Stimulated activated effector memory CD8-positive, alpha-beta T cell treated with anti-CD3 and anti-CD28 coated beads, Interleukin-12 subunit alpha, Interleukin-12 subunit beta, amount 100 ng/mL, for 72 hours (primary cell): ENCODE measurements around the gene PYGB.

ENCODE experiments used
- ATAC-seq: fragments of 150-1000 bp; cut with Tn5 transposase; 2 replicates; pipeline ENCODE4 v1.10.0; 2021
- DNase-seq, 2 donors: peaks; one replicate each; pipeline ENCODE4 v3.0.0; 2021 to 2022; ENCODE audit warnings: low spot score in 2 of 2
- H3K27ac Mint-ChIP-seq: one replicate; pipeline ENCODE4 v1.8.0; 2022; ENCODE audit warnings: mild to moderate bottlenecking, mixed read lengths
- H3K36me3 Mint-ChIP-seq: one replicate; pipeline ENCODE4 v1.8.0; 2022; ENCODE audit warnings: mild to moderate bottlenecking, mixed read lengths
- H3K4me1 Mint-ChIP-seq: one replicate; pipeline ENCODE4 v1.8.0; 2022; ENCODE audit warnings: mixed read lengths
- H3K4me3 Mint-ChIP-seq: one replicate; pipeline ENCODE4 v1.8.0; 2022; ENCODE audit warnings: mild to moderate bottlenecking, mixed read lengths
- H3K9me3 Mint-ChIP-seq: one replicate; pipeline ENCODE4 v1.8.0; 2022; ENCODE audit warnings: mixed read lengths

Gene PYGB

DNA sequence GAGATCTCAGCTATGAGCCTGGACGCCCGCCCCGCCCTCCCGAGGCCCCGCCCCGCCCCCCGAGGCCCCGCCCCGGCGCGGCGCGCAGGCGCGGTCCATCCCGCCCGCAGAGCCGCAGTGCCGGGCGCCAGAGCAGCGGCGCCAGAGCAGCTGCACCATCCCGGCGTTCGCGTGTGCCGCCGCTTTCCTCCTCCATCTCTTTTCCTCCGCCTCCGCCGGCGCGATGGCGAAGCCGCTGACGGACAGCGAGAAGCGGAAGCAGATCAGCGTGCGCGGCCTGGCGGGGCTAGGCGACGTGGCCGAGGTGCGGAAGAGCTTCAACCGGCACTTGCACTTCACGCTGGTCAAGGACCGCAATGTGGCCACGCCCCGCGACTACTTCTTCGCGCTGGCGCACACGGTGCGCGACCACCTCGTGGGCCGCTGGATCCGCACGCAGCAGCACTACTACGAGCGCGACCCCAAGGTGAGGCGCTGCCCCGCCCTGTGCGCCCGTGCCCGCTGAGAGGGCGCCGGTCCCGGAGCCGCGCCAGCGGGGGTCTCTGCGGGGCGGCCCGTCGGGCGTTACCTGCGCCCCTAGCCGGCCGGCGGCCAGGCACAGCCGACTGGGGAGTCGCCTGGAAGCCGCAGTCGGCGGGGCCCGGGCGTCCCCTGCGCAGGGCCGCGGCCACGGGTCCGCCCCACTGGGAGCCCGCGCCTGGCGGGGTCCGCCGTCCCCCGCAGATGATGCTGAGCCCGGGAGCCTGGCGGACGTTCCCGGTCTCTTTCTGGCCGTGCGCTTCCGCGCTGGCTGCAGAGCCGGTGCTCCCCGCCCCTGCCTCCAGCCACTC lies at the start of gene PYGB:
TSS of gene PYGB (plus strand) at position 130 of the 830 bp plus-strand sequence. CDS start at position 224, 94 bp downstream.
- Mint-ChIP-seq H3K4me1 (peaks cover 39% of the 10 kb centered on the region), H3K9me3 (no peaks in the 10 kb centered on the region), H3K27ac (peak within 1 kb of the TSS; percentile 78), H3K36me3 (no peaks in the 10 kb centered on the region), H3K4me3 (peak within 1 kb of the TSS; percentile 83)
- peak; percentile 83 for ATAC-seq
- peak; percentile 73 to 88 for DNase-seq

DNA sequence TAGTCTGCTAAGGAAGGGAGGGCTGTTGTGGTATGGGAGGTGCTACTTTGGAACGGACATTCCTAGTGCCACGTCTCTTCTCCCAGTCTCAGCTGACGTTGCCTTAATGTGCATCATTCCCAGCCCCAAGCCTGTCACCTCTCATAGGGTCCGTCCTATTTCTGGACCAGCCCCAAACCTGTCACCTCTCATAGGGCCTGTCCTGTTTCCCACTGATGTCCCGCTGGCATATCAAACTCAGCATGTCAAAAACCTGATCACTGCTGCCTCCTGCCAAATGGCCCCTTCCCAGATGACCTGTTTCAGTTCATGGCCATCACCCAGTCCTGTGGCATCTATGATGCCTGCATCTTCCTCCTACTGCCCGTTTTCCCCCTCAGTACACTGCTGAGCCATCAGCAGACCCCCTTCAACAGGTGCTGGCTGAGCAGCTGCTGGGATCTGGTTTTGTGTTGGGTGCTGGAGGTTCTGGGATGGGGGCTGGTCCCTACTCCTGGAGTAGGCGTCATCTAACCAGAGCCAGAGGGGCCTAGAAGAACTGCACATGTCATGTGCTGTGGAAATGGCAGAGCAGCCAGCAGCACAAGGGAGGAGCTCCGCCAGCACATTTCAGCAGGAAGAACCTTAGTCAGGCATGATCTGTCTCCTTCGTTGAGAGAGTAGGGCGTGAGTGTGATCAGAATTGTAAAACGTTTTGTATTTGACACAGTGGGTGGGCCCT lies 49.1 kb upstream of the PYGB start:
- ATAC-seq = no peak
- Mint-ChIP-seq H3K9me3 (no peaks in the 10 kb centered on the region), H3K4me3 (no peak overlapping the region), H3K27ac (peak overlapping the region; percentile 7), H3K36me3 (peaks cover 5% of the 10 kb centered on the region), H3K4me1 (peaks cover 60% of the 10 kb centered on the region)
- no peak for DNase-seq

GRCh38 chr20:25199473-25200260 lies 48.2 kb upstream of the PYGB start:
- ATAC-seq = no peak
- H3K27ac Mint-ChIP-seq = peak overlapping the region; percentile 7
- H3K4me3 Mint-ChIP-seq = no peak overlapping the region
- DNase-seq = no peak
- no peaks in the 10 kb centered on the region for H3K9me3 Mint-ChIP-seq
- H3K36me3 Mint-ChIP-seq = peaks cover 5% of the 10 kb centered on the region
- H3K4me1 Mint-ChIP-seq = peaks cover 68% of the 10 kb centered on the region

DNA sequence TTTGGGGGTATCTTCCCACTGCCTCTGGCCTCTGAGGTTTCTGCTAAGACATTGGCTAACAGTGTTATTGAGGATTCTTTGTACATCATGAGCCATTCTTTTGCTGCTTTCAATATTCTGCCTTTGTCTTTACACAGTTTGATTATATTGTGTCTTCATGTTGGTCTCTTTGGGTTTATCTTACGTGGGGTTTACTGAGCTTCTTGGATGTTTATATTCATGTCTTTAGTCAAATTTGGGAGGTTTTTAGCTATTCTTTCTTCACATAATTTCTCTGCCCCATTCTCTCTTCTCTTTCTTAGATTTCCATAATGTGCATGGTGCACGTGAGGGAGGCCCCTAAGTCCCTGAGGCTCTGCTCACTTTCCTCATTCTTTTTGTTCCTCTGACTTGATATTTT lies 44.8 kb upstream of the PYGB start:
- H3K4me3 Mint-ChIP-seq = no peak overlapping the region
- no peak overlapping the region for H3K27ac Mint-ChIP-seq
- DNase-seq (no peak), ATAC-seq (no peak)
- no peaks in the 10 kb centered on the region for H3K9me3 Mint-ChIP-seq
- H3K4me1 Mint-ChIP-seq = peaks cover 57% of the 10 kb centered on the region
- no peaks in the 10 kb centered on the region for H3K36me3 Mint-ChIP-seq

- peaks cover 54% of the 10 kb centered on the region for H3K4me1 Mint-ChIP-seq
- DNase-seq (no peak), ATAC-seq (no peak)
- no peak overlapping the region for H3K27ac Mint-ChIP-seq
- H3K36me3 Mint-ChIP-seq = no peaks in the 10 kb centered on the region
- H3K9me3 Mint-ChIP-seq = no peaks in the 10 kb centered on the region
- H3K4me3 Mint-ChIP-seq = no peak overlapping the region
Observed at GRCh38 chr20:25203871-25204320, 44.0 kb upstream of the PYGB start.

DNA sequence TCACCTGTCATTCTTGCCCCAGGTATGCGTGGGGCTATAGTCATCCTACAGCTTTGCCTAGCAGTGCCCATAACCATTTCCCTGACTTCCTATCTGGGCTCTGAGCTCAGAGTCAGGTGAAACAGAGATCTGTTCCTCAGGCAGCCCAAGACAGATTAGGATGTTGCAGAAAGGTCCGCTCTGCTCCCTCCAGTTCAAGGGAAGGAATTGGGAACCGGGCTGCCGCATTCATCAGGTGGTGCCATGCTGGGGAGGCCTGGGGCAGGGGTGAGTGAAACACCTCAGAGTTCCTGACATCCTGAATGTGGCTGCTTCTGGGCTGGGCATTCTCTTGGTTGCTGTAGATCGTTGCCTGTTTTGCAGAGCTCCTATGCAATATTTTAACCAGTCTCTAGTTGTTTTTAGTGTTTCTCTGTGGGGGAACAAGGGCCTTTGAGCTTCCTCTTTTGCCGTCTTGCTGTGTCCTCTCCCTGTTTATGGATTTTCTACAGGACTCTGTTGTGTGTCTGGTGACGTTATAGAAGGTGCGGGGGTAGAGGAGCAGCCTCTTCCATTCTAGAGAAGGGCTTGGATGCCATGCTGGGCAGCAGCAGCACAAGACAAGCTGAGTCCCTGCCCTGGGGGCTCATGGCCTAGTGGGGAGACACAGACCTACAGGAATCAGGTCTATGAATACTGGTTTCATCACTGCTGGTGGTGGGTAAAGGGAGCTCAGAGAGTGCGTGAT lies 43.2 kb upstream of the PYGB start:
- no peak overlapping the region for H3K4me3 Mint-ChIP-seq
- no peaks in the 10 kb centered on the region for H3K9me3 Mint-ChIP-seq
- peak overlapping the region; percentile 30 for H3K27ac Mint-ChIP-seq
- peaks cover 45% of the 10 kb centered on the region for H3K4me1 Mint-ChIP-seq
- ATAC-seq = no peak
- no peak for DNase-seq
- H3K36me3 Mint-ChIP-seq = peaks cover 3% of the 10 kb centered on the region

- Mint-ChIP-seq H3K27ac (peak overlapping the region; percentile 30), H3K9me3 (no peaks in the 10 kb centered on the region), H3K36me3 (peaks cover 10% of the 10 kb centered on the region), H3K4me3 (no peak overlapping the region), H3K4me1 (peaks cover 38% of the 10 kb centered on the region)
- no peak for DNase-seq
- no peak for ATAC-seq
Observed at GRCh38 chr20:25205277-25206062, 42.4 kb upstream of the PYGB start.

DNA sequence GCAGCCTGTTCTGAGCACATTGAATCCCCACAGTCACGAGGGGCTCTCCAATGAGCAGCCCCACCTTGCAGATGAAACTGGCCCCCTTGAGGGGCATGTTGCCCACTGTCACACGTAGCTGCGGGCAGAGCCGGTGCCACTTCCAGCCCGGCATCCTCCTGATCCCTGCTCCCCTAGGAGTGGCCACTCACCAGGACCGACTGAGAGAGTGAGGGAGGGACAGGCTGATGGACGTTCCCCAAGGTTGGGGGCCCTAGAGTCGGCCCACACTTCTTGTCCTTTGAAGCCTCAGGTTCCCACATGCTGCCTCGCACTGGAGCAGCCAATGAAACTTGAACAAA lies 41.9 kb upstream of the PYGB start:
- Mint-ChIP-seq H3K4me1 (peaks cover 32% of the 10 kb centered on the region), H3K4me3 (no peak overlapping the region), H3K9me3 (no peaks in the 10 kb centered on the region), H3K36me3 (peaks cover 14% of the 10 kb centered on the region), H3K27ac (peak overlapping the region; percentile 30)
- DNase-seq (no peak), ATAC-seq (no peak)

DNA sequence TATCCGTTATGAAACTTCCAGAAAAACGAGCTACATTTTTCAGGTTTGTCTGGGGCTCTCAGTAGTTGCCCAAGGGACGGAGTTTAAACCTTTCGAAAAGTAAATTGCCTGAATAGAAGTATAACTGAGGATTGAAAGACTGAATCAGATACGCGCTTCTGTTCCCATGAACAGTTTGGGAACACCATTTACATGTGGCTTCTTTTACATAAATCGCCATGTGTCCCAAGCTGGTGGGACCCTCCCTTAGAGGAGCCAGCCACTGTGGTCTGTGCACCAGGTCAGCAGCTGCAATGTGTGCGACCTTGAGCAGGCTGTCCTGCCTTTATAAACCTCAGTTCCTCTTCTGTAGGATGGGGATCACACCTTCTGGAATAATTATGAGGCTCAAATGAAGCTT lies 41.3 kb upstream of the PYGB start:
- Mint-ChIP-seq H3K9me3 (no peaks in the 10 kb centered on the region), H3K36me3 (peaks cover 19% of the 10 kb centered on the region), H3K4me3 (no peak overlapping the region), H3K27ac (no peak overlapping the region), H3K4me1 (peaks cover 27% of the 10 kb centered on the region)
- ATAC-seq (no peak), DNase-seq (no peak)

DNA sequence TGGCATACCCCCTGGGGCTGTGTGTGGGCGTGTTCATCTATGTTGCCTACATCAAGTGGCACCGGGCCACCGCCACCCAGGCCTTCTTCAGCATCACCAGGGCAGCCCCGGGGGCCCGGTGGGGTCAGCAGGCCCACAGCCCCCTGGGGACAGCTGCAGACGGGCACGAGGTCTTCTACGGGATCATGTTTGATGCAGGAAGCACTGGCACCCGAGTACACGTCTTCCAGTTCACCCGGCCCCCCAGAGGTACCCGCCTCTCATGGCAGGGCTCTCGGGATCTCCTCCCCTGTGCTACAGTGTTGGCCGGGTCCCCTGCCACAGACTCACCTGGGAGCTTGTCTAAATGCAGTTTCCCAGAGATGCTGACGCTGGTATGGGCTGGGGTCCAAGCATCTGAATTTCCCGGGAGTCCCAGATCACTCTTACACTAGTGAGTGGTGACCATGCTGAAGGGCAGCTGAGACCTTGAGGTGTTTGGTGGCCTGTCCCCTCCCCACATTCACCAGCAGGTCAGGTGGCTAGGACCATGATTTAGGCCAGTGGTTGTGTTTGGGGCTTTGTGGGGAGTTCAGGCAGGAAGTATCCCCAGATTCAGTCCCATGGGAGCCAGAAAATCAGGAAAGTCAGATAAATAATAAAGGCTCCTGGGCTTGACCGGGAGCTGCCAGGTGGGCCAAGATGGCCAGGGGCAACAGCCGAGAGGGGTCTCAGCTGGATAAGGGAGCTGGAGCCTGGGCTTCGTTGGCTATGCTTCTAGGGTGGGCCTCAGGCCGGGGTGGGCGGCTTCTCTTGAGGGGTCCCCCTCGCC lies 40.5 kb upstream of the PYGB start:
- DNase-seq (no peak), ATAC-seq (no peak)
- H3K27ac Mint-ChIP-seq = peak overlapping the region; percentile 63
- H3K9me3 Mint-ChIP-seq = no peaks in the 10 kb centered on the region
- no peak overlapping the region for H3K4me3 Mint-ChIP-seq
- peaks cover 27% of the 10 kb centered on the region for H3K36me3 Mint-ChIP-seq
- H3K4me1 Mint-ChIP-seq = peaks cover 27% of the 10 kb centered on the region

DNA sequence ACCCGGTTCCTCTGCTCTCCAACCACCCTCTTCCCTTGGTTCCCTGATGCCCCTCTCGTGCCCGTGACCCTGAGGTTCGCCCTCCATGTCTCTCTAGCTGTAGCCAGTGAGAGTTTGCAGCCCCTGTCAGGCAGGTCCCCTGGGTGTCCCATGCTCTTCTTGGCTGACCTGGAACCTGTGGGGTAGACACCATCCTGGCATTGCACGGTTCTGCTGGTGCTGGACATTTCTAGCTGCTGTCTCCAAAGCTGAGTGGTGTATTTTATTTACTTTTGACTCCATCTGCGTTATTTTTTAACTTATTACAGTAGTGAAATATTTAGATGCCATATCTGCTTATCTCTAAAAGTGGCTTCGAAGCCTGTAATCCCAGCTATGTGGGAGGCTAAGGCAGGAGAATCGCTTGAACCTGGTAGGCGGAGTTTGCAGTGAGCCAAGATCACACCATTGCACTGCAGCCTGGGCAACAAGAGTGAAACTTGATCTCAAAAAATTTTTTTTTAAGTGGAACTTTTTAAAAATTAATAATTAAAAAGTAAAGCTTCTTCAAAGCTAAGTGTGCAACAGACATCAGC lies 39.8 kb upstream of the PYGB start:
- Mint-ChIP-seq H3K36me3 (peaks cover 27% of the 10 kb centered on the region), H3K4me1 (peaks cover 27% of the 10 kb centered on the region), H3K27ac (no peak overlapping the region), H3K9me3 (no peaks in the 10 kb centered on the region), H3K4me3 (no peak overlapping the region)
- DNase-seq (no peak), ATAC-seq (no peak)

DNA sequence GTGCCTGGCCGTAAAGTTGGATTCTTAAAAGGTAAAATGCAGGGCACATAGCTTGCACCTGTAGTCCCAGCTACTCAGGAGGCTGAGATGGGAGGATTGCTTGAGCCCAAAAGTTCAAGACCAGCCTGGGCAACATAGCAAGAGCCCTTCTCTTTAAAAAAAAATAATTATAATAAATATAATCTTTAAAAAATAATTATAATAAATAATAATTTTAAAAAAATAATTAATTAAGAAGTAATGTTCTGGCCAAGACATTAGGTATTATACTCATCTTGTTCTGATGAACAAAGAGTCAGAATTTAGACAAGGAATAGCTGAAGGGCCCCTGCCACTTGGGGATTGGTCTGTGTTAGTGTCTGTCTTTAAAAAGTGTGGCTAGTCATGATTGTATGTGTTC lies 38.5 kb upstream of the PYGB start:
- ATAC-seq (no peak), DNase-seq (no peak)
- Mint-ChIP-seq H3K9me3 (no peaks in the 10 kb centered on the region), H3K4me3 (no peak overlapping the region), H3K27ac (no peak overlapping the region), H3K4me1 (peaks cover 13% of the 10 kb centered on the region), H3K36me3 (peaks cover 40% of the 10 kb centered on the region)

- DNase-seq (no peak), ATAC-seq (no peak)
- H3K36me3 Mint-ChIP-seq = peaks cover 40% of the 10 kb centered on the region
- no peak overlapping the region for H3K4me3 Mint-ChIP-seq
- no peak overlapping the region for H3K27ac Mint-ChIP-seq
- H3K9me3 Mint-ChIP-seq = no peaks in the 10 kb centered on the region
- peaks cover 8% of the 10 kb centered on the region for H3K4me1 Mint-ChIP-seq
Observed at GRCh38 chr20:25209911-25210310, 38.0 kb upstream of the PYGB start.
